Stimulated activated CD4-positive, alpha-beta T cell treated with anti-CD3 and anti-CD28 coated beads, Interleukin-12 subunit alpha, Interleukin-12 subunit beta, amount 100 ng/mL, for 48 hours (primary cell): Measurements from ENCODE around the gene CHPT1.
A peak's percentile ranks its signal among the peaks of the same experiment; 100 is the strongest.
"Not testable (repeated sequence)": the region's sequence is repeated elsewhere in the genome, so short reads cannot be mapped to it uniquely, and the experiment has no call there.

ENCODE experiments used
- DNase-seq, 3 donors: peaks; one replicate each; pipeline ENCODE4 v3.0.0-alpha.2; 2020; ENCODE audit warnings: low read depth in 2 of 3, low spot score in 1 of 3

Gene CHPT1

GRCh38 chr12:101681627-101682026 lies 15.8 kb upstream of the CHPT1 start:
- not testable (repeated sequence) for DNase-seq

GRCh38 chr12:101685092-101685491 lies 12.3 kb upstream of the CHPT1 start:
- DNase-seq = no peak

DNA sequence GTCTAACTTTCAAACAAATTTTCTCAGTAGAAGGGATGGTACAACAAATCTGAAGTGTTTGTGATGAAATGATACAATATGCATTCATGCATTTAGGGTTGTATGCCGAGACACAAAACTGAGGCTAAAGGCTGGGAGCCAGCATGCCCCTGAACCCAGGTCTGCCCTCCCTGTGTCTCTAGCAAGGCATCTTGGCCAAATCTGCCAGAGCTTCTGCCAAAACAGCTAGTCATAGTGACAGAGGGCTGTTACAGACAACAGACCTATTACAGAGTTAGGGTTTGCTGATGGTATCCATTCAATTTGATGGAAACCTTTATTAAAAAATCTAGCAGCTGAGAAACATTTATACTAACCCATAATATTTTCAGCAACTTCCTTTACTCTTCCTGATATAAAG lies 11.3 kb upstream of the CHPT1 start:
- DNase-seq = no peak

- no peak for DNase-seq
Measured at GRCh38 chr12:101690544-101691098, 6.8 kb upstream of the CHPT1 start.

- DNase-seq = no peak
Measured at GRCh38 chr12:101691503-101692096, 5.8 kb upstream of the CHPT1 start.

GRCh38 chr12:101694297-101694848 lies 3.1 kb upstream of the CHPT1 start:
- DNase-seq = no peak

GRCh38 chr12:101694986-101695385 lies 2.5 kb upstream of the CHPT1 start:
- DNase-seq = no peak

GRCh38 chr12:101695706-101696105 lies 1.7 kb upstream of the CHPT1 start:
- no peak for DNase-seq

GRCh38 chr12:101696251-101697196 lies 916 bp upstream of the CHPT1 start:
- no peak for DNase-seq

- DNase-seq = peak in 1 of 3 donors; percentile 13
Measured at GRCh38 chr12:101697930-101698799, 725 bp downstream of the CHPT1 start.

GRCh38 chr12:101698800-101699347 lies 1.4 kb downstream of the CHPT1 start:
- DNase-seq = peak in 1 of 3 donors; percentile 3

GRCh38 chr12:101700299-101700820 lies 2.9 kb downstream of the CHPT1 start:
- no peak for DNase-seq

GRCh38 chr12:101703487-101703886 lies 6.0 kb downstream of the CHPT1 start:
- no peak for DNase-seq

DNA sequence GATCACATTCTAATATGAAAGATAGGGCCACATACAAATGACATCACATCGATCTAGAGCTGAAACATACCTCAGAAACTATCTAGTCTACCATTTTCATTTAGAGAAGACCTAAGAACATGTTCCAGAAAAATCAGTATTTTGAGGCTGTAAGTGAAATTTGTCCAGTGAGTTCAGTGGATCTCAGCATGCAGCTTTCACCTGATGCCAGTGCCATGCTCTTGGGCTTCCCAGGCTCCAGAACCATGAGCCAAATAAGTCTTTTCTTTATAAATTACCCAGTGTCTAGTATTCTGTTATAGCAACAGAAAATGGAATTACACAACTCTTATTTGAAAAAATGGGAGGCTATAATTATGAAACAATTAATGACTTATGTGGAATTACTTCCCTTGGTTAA lies 9.0 kb downstream of the CHPT1 start:
- no peak for DNase-seq

- DNase-seq = no peak
Measured at GRCh38 chr12:101707131-101707782, 9.8 kb downstream of the CHPT1 start.

DNA sequence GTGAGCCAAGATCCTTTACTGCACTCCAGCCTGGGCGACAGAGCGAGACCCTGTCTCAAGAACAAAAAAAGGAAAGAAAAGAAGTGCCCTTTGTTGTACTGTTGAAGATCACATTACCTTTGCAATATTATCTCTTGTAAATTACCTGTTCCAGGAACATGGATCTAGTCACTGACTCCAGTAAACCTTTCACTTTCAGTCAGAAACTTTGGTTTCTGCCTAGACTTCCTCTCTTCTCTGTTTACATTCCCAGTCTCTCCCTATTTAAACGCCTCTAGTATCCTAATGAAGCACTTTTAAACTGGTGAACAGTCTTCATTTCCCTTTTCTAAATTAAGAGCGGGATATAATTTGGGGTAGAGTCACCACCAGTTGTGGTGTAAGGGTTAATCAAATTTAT lies 12.8 kb downstream of the CHPT1 start:
- no peak for DNase-seq

DNA sequence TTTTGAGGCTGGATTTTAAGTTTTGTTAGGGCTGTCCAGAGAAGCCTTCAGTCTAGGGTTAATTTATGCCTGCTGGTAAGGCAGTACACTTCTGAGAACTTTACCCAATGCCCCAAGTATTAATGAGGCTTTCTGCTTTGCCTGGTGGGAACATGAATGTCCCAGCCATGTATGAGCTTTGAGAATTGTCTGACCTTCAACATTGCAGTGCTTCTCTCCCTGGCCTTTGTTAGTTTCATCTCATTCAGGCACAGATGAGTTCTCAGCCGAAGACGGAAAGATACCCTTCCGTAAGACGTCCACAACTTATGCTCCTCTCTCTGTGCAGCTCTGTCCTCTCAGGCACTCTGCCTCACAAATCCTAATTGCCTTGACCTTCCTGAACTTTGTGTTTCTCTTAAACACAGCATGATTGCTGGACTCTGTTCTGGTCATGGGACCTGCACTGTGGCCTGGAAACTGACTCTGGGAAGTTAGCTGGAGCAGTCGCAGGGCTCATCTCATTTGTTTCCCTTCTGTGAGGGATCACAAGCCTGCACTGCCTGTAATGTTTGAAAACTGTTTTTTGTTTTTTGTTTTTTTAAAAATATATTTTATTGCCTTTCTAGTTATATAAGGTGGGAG lies 15.7 kb downstream of the CHPT1 start:
- no peak for DNase-seq

DNA sequence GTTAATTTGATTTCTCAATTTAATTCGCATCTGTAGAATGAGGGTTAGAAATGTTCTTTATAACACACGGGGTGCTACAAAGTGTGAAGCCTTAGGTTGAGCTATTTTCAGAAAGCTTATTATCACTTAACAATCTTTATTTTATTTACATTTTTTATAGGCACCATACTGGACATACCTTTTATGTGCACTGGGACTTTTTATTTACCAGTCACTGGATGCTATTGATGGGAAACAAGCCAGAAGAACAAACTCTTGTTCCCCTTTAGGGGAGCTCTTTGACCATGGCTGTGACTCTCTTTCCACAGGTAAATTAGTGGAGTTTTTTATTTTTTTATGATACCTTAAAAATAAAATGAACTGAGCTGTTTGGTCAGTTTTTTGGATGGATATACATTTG lies 16.5 kb downstream of the CHPT1 start:
- DNase-seq = no peak

GRCh38 chr12:101714877-101715444 lies 17.5 kb downstream of the CHPT1 start:
- no peak for DNase-seq
